HG03045 (cell line): ENCODE measurements around the gene EPHB2.

Source experiments
- ATAC-seq: cut with Tn5 transposase; IDR thresholded peaks from one replicate; pipeline ENCODE4 v1.9.1; 2021; ENCODE audit warnings: mild to moderate bottlenecking, moderate library complexity; ENCODE audit not compliant: unreplicated experiment

EPHB2 gene

GRCh38 chr1:22796642-22797041, 86.0 kb downstream of the EPHB2 start:
- ATAC-seq = no peak

- ATAC-seq = no peak
These were observed 87.4 kb downstream of the EPHB2 start for GRCh38 chr1:22798083-22798482.

DNA sequence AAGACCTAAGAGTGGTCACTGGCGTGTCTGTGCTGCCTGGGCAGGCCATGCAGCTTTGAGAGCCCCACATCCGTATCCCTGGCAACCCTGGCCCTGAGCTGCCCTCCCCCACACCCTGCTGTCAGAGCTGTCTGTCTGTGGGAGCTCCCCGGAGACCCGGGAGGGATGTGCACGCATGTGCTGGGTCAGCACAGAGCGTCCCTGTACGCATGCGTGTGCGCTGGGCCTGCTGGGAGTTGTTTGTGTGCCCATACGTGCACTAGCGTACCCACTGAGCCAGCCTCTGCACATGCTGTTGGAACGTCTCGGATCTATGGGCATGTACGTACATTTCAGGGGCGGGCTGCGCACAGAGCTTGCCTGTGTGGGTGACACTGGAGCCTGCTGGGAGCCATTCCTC, 89.3 kb downstream of the EPHB2 start:
- ATAC-seq = no peak

DNA sequence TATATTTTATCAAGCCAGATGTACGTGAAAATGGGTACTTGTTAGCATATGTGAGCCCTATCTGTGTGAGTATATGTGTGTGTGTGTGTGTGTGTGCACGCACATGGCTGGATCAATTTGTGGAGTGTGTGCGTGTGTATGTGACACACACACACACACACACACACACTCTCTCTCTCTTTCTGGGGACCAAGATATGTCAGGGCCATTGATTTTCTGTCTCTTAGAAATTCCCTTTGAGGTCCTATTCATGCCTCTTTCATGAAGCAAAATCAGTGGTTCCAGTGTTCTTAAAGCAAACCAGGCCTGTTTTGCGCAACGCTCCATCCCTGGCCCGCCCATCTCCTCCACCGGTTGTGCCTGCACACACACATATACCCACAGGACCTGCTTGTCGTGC, 90.0 kb downstream of the EPHB2 start:
- no peak for ATAC-seq

DNA sequence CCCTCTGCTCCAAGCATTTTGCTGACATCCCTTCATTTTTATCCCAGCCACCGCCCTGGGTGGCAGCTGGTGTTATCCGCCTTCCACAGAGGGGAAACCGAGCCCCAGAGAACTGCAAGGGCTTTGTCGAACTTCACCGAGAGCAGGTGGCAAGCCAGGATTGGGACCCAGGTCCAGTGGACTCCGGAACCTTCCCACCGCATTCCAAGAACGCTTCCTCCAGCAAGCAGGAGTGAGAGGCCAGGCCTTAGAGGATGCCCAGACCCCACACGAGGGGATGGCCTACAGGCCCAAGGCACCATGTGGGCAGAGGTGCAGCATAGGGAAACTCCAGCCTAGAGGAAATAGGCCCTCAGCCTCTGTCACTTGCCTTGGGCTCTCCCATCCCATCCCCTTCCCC, 90.7 kb downstream of the EPHB2 start:
- ATAC-seq = no peak

DNA sequence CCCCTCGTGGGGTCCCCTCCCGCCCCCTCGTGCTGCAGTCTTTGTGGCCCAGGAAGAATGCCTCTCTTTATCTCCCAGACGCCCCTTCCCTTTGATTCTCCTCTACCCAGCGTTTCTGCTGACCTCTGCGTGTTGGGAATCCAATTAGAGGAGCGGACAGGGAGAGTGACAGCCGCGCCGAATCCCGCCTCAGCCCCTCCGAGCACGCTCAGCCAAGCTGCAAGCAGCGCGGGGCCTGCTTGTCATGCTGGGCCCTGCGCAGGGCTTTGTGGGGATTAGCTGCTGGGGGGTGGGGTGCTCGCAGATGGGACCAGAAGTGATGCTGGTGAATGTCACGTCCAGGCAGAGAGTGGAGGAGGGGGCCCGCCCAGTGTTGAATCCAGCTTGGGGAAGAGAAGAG, 91.1 kb downstream of the EPHB2 start:
- no peak for ATAC-seq

- ATAC-seq = no peak
These were observed 93.2 kb downstream of the EPHB2 start for GRCh38 chr1:22803833-22804232.

- no peak for ATAC-seq
These were observed 93.8 kb downstream of the EPHB2 start for GRCh38 chr1:22804406-22804805.

DNA sequence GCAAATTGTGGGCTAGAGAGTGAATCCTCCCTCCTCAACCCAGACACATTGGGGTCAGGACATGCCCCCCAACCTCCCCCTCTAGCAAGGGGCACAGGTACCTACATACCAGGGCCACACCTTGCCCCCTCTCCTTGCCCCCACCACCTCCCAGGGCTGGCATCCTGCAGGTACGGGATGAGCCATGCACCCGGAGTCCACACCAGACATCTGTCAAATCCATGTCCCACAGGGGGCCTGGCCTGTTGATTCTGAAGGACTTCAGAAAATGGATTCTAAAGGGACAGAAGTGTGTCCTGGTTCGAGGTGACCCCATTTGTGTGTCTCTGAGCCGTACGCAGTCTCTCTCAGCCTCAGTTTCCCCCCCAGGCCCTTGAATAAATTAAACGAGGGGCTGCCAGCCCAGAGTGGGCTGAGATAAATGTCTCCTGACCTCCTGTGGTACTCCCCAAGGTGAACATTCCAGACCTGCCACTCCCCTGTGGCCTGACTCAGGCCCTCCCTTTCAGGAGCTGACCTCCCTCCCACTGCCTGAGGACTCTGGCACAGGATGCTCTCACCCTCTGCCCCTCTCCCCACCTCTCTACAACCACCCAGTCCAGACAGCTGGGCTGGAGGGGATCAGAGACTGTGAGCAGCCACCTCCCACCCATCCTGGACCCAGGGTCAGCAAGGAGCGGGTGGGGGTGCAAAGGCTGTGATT, 94.5 kb downstream of the EPHB2 start:
- ATAC-seq = no peak

GRCh38 chr1:22805672-22806038, 95.0 kb downstream of the EPHB2 start:
- no peak for ATAC-seq

DNA sequence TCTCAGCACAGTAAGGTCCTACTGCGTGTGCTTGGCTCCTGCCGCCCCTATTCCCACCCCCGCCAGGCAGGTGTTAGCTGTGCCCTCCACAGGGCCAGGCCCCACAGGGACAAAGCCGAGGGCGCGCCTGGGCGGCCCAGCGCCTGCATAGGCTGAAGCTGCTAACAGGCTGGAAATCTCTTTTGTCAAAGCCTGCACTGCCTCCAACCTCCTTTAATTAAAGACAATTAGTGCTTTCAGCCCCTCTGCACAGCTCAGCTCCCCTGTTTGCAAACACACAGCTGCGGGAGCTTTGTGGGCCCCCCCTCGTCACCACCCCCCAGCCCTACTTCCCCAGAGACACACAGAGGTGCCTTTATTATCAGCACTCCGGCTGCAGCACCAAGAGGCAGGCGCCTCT, 95.9 kb downstream of the EPHB2 start:
- no peak for ATAC-seq

- no peak for ATAC-seq
These were observed 96.7 kb downstream of the EPHB2 start for GRCh38 chr1:22807340-22807739.

DNA sequence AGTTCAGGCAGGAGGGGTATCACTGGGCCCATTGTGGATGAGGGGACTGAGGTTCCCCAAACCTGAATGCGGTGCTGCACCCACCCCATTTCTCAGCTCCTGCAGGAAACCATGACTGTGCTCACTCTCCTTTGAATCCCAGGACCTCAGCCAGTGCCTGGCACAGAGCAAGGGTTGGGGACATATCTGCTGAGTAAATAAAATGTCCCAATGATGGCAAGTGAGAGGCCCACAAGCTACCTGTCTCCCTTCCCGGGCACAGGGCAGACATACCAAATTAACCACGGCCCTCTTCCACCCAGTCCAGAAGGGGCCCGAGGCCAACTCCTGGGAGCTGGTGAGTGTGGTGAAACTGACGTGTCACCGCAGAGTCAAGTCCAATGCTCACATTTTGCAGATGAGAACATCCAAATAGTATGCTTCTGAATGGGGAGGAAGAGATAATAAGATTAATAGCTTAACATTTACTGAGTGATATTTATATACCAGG, 97.6 kb downstream of the EPHB2 start:
- no peak for ATAC-seq

DNA sequence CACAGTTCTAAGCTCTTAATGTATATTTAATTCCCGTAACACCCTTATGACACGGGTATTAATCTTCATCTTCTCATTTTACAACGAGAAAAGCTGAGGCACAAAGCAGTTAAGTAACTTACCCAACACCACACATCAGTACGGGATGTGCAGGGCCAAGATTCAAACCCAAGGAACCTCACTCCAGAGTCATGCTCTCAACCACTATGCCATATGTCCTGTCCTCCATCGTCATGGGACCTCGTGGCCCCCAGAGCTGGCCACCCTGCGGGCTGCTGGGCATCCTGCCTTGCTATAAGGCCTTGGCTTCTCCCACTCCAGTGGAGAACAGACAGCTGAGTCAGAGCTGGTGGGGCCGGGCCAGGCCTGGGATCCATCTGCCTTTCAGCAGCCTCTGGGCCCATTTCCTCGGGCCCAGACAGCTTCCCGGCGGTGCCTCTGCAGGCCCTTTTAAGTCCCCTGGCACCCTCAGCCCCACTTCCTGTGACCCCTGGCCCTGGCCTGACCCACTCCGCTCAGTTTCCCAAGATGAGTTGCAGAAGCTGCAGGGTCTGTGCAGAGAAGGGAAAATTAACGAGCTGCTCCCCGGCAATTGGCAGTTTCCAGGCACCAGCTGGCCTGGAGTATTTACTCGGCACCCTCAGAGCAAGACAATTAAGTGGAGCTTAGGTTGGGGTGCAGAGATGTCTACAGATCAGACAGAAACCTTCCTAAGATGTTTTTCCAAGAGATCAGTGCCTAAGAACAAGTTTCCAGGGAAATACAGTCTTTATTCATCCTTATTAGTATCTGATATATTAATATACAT, 98.2 kb downstream of the EPHB2 start:
- no peak for ATAC-seq

- no peak for ATAC-seq
These were observed 99.1 kb downstream of the EPHB2 start for GRCh38 chr1:22809783-22810182.

DNA sequence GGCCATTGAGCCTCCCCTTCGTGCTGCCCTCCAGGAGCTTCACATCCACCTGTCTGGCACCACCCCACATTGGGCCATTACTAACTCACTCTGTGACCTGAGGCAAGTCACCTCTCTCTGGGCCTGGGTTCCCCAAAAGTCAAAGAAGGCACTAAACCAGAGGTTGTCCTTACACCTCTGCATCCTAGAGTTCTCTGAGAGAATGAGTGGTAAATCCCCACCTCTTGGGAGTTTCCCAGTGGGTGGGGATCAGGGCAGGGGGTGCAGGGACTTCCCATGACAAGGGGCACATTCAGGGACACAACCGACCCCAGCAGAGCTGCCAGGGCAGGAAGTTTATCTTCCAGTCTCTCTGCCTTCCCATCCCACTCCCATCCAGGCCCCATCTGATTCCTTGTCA, 99.7 kb downstream of the EPHB2 start:
- ATAC-seq = no peak

- ATAC-seq = no peak
These were observed 101.6 kb downstream of the EPHB2 start for GRCh38 chr1:22812092-22812880.

DNA sequence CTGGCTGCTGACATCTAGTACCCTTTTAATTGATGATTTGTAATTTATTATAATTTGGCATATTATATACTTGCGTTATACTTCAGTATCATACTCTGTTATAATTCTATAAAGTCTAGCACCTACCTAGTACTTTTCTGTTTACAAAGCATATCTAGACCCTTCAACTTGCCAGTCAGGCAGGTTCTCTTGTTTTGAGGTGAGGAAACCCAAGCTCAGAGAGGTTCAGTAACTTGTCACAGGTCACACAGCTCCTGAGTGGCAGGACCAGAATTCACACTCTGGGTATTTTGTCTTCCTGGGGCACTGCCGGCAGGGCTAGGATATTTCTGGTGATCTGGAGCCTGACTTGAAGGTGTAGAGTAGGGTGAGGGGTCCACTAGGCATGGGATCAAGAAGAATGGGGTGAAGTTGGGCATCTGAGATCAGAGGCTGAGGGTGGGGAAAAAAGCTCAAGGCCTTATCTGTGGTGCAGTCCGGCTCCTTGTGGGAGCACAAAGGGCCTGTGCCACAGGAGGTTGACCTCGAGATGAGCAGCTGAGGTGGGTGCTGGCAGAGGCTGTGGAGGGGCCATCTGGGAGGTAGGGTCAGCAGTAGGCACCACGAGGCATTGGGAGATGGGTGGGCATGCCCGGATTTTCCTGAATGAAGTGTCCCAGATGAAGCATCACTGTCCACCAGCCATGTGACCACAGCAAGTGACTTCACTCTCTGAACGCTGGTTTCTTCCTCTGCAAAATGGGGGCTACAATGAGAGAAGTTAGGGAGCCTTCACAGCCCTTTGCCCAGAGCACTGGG, 102.6 kb downstream of the EPHB2 start:
- no peak for ATAC-seq

DNA sequence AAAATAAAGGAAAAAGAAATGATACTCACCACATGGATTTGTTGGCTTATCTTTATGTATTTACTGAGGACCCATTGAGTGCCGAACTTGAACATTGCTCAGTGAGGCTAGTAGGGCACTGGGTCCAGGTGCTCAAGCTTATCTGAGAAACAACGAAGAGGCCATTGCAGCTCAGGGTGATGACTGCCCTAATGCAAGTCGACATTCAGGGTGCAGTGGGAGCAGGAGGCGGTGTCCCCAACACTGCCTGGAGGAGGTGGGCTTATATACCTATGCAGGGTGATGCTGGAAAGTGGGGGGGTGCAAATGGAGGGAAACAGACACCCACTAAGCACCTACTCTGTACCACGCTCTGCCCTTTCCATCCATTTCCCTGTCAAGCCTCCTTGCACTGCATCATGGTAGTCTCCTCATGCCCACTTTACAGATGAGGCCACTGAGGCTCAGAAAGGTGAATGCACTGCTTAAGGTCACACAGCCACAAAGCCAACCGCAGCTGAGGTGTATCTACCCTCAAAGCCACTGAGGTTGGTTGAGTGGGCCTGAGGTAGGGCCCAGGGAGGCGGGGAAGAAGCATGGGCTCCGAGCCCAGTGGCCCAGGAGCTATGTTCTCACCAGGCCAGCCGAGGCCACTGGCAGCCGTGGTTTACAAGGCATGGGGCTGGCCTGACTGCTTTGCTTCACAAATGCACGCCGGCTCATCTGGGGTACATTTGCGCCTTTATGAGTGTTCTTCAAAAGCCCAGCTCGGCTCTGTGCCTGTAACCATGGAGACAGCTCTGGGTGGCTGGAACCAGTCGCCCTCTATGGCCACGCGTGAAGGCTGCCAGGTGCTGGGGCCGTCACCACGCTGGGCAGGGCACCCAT, 103.8 kb downstream of the EPHB2 start:
- ATAC-seq = no peak

DNA sequence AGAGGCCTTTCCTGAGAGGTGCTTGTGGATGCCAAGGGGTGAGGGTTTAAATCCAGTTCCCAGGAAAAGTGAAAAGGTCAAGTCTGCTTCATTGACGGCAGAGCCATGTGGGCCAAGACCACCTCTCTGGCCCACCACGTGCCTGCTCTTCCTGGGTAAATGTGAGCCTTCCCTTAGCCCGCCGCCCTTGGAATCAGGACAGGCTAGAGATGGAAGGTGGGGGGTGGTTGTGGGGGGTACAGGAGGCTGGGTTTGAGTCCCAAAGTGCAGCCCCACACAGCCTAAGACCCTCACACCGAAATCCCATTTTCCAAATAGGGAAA, 104.4 kb downstream of the EPHB2 start:
- ATAC-seq = no peak
